IMR-90 (cell line): Measurements from ENCODE around the gene OR2A2. TPM values are rescaled to one million over a fixed set of nuclear protein-coding genes. Genes with fewer than 3 reads are reported as not detected.

Experiments used
- ATAC-seq: fragments of 200-7000 bp; cut with Tn5 transposase; 2 replicates; pipeline ENCODE4 v1.9.1; 2020; ENCODE audit warnings: low read depth, mild to moderate bottlenecking, moderate library complexity
- BruUV-seq: library from RNA; stranded (reverse); fragments of 400-500 nt; replicated peaks from 2 replicates; lab custom pipeline; 2021; lab: Mats Ljungman, UMichigan
- CTCF ChIA-PET: fragments of 300-600 bp; formaldehyde crosslinking; extraction: SDS; loops from one replicate; lab custom pipeline; 2021; ENCODE audit warnings: antibody characterized with exemption; lab: Yijun Ruan, JAX
- POLR2A ChIA-PET: fragments of 300-600 bp; sonication (Branson Sonifier 250); formaldehyde crosslinking; loops from one replicate; lab custom pipeline; 2022; ENCODE audit warnings: antibody characterized with exemption; ENCODE audit not compliant: unreplicated experiment; lab: Charles Lee
- DNase-seq: peaks from one replicate; pipeline ENCODE4 v3.0.0; 2013
- H2AFZ ChIP-seq: replicated peaks from 2 replicates; pipeline ENCODE3; 2013; ENCODE audit warnings: low read length, mild to moderate bottlenecking; ENCODE audit not compliant: poor library complexity
- H2AK5ac ChIP-seq: 2 replicates; pipeline ENCODE4 v1.6.1; 2013; ENCODE audit warnings: low read depth, low read length, inconsistent platforms
- H2AK9ac ChIP-seq: replicated peaks from 2 replicates; pipeline ENCODE3; 2013; ENCODE audit warnings: mild to moderate bottlenecking, low read depth, low read length, moderate library complexity; ENCODE audit not compliant: poor library complexity
- H2BK120ac ChIP-seq: 2 replicates; pipeline ENCODE4 v1.6.1; 2013; ENCODE audit warnings: low read depth, low read length, inconsistent platforms
- H2BK15ac ChIP-seq: 3 replicates; pipeline ENCODE4 v1.6.1; 2013; ENCODE audit warnings: low read depth, low read length, inconsistent platforms
- H2BK20ac ChIP-seq: 2 replicates; pipeline ENCODE4 v1.6.1; 2013; ENCODE audit warnings: low read depth, mild to moderate bottlenecking, inconsistent platforms, low read length, moderate library complexity
- H2BK5ac ChIP-seq: 2 replicates; pipeline ENCODE4 v1.6.1; 2013; ENCODE audit warnings: mild to moderate bottlenecking, low read depth, low read length, inconsistent platforms; ENCODE audit not compliant: poor library complexity, severe bottlenecking
- H3K14ac ChIP-seq: replicated peaks from 2 replicates; pipeline ENCODE4 v1.6.1; 2013; ENCODE audit warnings: low read depth, low read length, inconsistent platforms
- H3K18ac ChIP-seq: 2 replicates; pipeline ENCODE4 v1.6.1; 2013; ENCODE audit warnings: low read depth, low read length, control low read depth
- H3K23ac ChIP-seq: 2 replicates; pipeline ENCODE4 v1.6.1; 2013; ENCODE audit warnings: low read depth, low read length, inconsistent platforms
- H3K27ac ChIP-seq: 2 replicates; pipeline ENCODE4 v1.5.1; 2013; ENCODE audit warnings: mild to moderate bottlenecking, control low read depth, low read length; ENCODE audit not compliant: insufficient read depth
- H3K27me3 ChIP-seq: 2 replicates; pipeline ENCODE4 v1.6.1; 2013; ENCODE audit warnings: low read length; ENCODE audit not compliant: control insufficient read depth, insufficient read depth
- H3K36me3 ChIP-seq: 2 replicates; pipeline ENCODE4 v1.6.1; 2013; ENCODE audit warnings: low read length, mixed read lengths; ENCODE audit not compliant: control insufficient read depth, insufficient read depth
- H3K4ac ChIP-seq: 2 replicates; pipeline ENCODE4 v1.6.1; 2013; ENCODE audit warnings: low read depth, low read length, inconsistent platforms
- H3K4me1 ChIP-seq: 2 replicates; pipeline ENCODE4 v1.6.1; 2013; ENCODE audit warnings: low read length, mixed read lengths; ENCODE audit not compliant: control insufficient read depth, insufficient read depth
- H3K4me2 ChIP-seq: 2 replicates; pipeline ENCODE4 v1.6.1; 2013; ENCODE audit warnings: low read depth, mild to moderate bottlenecking, control low read depth, low read length, moderate library complexity
- H3K4me3 ChIP-seq: 2 replicates; pipeline ENCODE4 v1.5.1; 2013; ENCODE audit warnings: low read depth, mild to moderate bottlenecking, control low read depth, low read length, moderate library complexity; ENCODE audit not compliant: insufficient read depth
- H3K56ac ChIP-seq: 2 replicates; pipeline ENCODE4 v1.6.1; 2013; ENCODE audit warnings: low read length, inconsistent platforms; ENCODE audit not compliant: insufficient read depth; ENCODE audit errors: extremely low read depth
- H3K79me1 ChIP-seq, 2 experiments: 2 replicates each; pipeline ENCODE4 v1.6.1; 2013; ENCODE audit warnings: low read length in 2 of 2, inconsistent platforms in 1 of 2, low read depth in 1 of 2
- H3K9ac ChIP-seq: 2 replicates; pipeline ENCODE4 v1.6.1; 2013; ENCODE audit warnings: low read depth, low read length, control low read depth
- H3K9me1 ChIP-seq: 2 replicates; pipeline ENCODE4 v1.6.1; 2013; ENCODE audit warnings: low read length, inconsistent platforms; ENCODE audit not compliant: insufficient read depth
- H3K9me3 ChIP-seq: 2 replicates; pipeline ENCODE4 v1.6.1; 2013; ENCODE audit warnings: low read length; ENCODE audit not compliant: control insufficient read depth, insufficient read depth
- H4K20me1 ChIP-seq: 2 replicates; pipeline ENCODE4 v1.6.1; 2013; ENCODE audit warnings: low read length, inconsistent platforms; ENCODE audit not compliant: insufficient read depth
- H4K5ac ChIP-seq: 2 replicates; pipeline ENCODE4 v1.6.1; 2013; ENCODE audit warnings: mild to moderate bottlenecking, low read depth, low read length, control low read depth
- H4K8ac ChIP-seq, 2 experiments: 2 replicates each; pipeline ENCODE4 v1.6.1; 2013; ENCODE audit warnings: low read depth in 2 of 2, low read length in 2 of 2, control low read depth in 1 of 2, inconsistent platforms in 1 of 2
- H4K91ac ChIP-seq: 2 replicates; pipeline ENCODE4 v1.6.1; 2013; ENCODE audit warnings: low read depth, low read length, inconsistent platforms; ENCODE audit not compliant: insufficient read depth
- BHLHE40 ChIP-seq: fragments of 150-350 bp; IDR thresholded peaks from 2 replicates; pipeline ENCODE4 v1.6.1; 2016; ENCODE audit warnings: mild to moderate bottlenecking, low read depth, low read length
- CTCF ChIP-seq: conservative IDR thresholded peaks from 2 replicates; pipeline ENCODE4 v1.5.1; 2012; ENCODE audit warnings: mild to moderate bottlenecking, low read depth, low read length, improper control_type of control experiment
- MAZ ChIP-seq: IDR thresholded peaks from 2 replicates; pipeline ENCODE4 v1.6.1; 2012; ENCODE audit warnings: low read depth, mild to moderate bottlenecking, low read length, improper control_type of control experiment, moderate library complexity, borderline replicate concordance
- MXI1 ChIP-seq: IDR thresholded peaks from 2 replicates; pipeline ENCODE4 v1.6.1; 2012; ENCODE audit warnings: low read depth, mild to moderate bottlenecking, low read length, moderate library complexity, borderline replicate concordance
- POLR2A ChIP-seq: IDR thresholded peaks from 2 replicates; pipeline ENCODE4 v1.6.1; 2012; ENCODE audit warnings: mild to moderate bottlenecking, low read depth, low read length
- RAD21 ChIP-seq: IDR thresholded peaks from 2 replicates; pipeline ENCODE4 v1.6.1; 2012; ENCODE audit warnings: low read length, improper control_type of control experiment
- RFX5 ChIP-seq: IDR thresholded peaks from 2 replicates; pipeline ENCODE4 v1.8.0; 2012; ENCODE audit warnings: low read depth, mild to moderate bottlenecking, low read length, moderate library complexity
- WGBS, 2 experiments: methylation state at CpG; one replicate each; pipeline versions ENCODE4 v1.1.5 to v1.1.7; 2013; ENCODE audit warnings: missing lambda C conversion rate in 2 of 2; ENCODE audit not compliant: insufficient read length in 1 of 2; ENCODE audit errors: extremely low coverage in 2 of 2; 5-methylcytosine and 5-hydroxymethylcytosine counted together
- dilution Hi-C: fragments of 300-500 bp; cut with HindIII; formaldehyde crosslinking; loops from one replicate; pipeline ENCODE4 v1.14.3; 2018; ENCODE audit warnings: low sequenced_read_pairs; ENCODE audit not compliant: unreplicated experiment
- in situ Hi-C: fragments of 300-500 bp; cut with MboI; formaldehyde crosslinking; loops from 3 replicates; pipeline ENCODE4 v1.14.3; 2019; ENCODE audit warnings: low sequenced_read_pairs, inconsistent platforms, mixed read lengths
- intact Hi-C: fragments of 100-400 bp; cut with micrococcal nuclease; formaldehyde crosslinking; loops from 2 replicates; pipeline ENCODE4 v1.10.0; 2022
- polyA plus RNA-seq, 3 experiments: library from polyadenylated mRNA; depleted of rRNA; stranded (reverse); fragments of >200 nt; gene quantifications; 2 replicates each; pipeline ENCODE4 v1.2.3, GENCODE V29; 2012; ENCODE audit warnings: low replicate concordance in 1 of 3
- total RNA-seq: library from RNA; depleted of rRNA; stranded (reverse); fragments of >200 nt; gene quantifications from 2 replicates; pipeline ENCODE4 v1.2.3, GENCODE V29; 2012

Gene OR2A2
- total and polyA plus RNA-seq, 2 of the 4 experiments (the other 2 are of a cell fraction): not detected

GRCh38 chr7:144133307-144133706 is 23.9 kb downstream of the OR2A2 start:
- H3K9me1 ChIP-seq: no peaks in the 10 kb centered on the region
- H2BK15ac ChIP-seq: no peak overlapping the region
- no peaks in the 10 kb centered on the region for H4K20me1 ChIP-seq
- H3K4me3 ChIP-seq: no peak overlapping the region
- in situ Hi-C loops (no loop called here), dilution Hi-C loops (no loop called here), intact Hi-C loops (no loop called here)
- H4K5ac ChIP-seq: no peak overlapping the region
- H3K9ac ChIP-seq: no peak overlapping the region
- H3K4me1 ChIP-seq: no peaks in the 10 kb centered on the region
- H2BK5ac ChIP-seq: no peak overlapping the region
- H3K27ac ChIP-seq: no peak overlapping the region
- H3K23ac ChIP-seq: no peak overlapping the region
- H4K91ac ChIP-seq: no peak overlapping the region
- no TSS peak for BruUV-seq
- no peak overlapping the region for H2AK9ac ChIP-seq
- CTCF ChIA-PET: no interaction called here
- H3K27me3 ChIP-seq: no peaks in the 10 kb centered on the region
- TF ChIP-seq RFX5 (no peak), POLR2A (no peak), CTCF (no peak), RAD21 (no peak), MXI1 (no peak), MAZ (no peak), BHLHE40 (no peak)
- no peak overlapping the region for H2AFZ ChIP-seq
- H3K4ac ChIP-seq: no peak overlapping the region
- H3K56ac ChIP-seq: no peak overlapping the region
- ATAC-seq: no peak
- H2BK20ac ChIP-seq: no peak overlapping the region
- no peak overlapping the region for H2BK120ac ChIP-seq
- no peak overlapping the region for H3K14ac ChIP-seq
- H3K9me3 ChIP-seq: no peaks in the 10 kb centered on the region
- H3K79me1 ChIP-seq: no peaks in the 10 kb centered on the region
- no peaks in the 10 kb centered on the region for H3K36me3 ChIP-seq
- no peak for DNase-seq
- WGBS, 2 experiments: no CpG with 5 or more reads among the region's 6 CpGs
- H4K8ac ChIP-seq: no peak overlapping the region
- no peak overlapping the region for H3K18ac ChIP-seq
- no peak overlapping the region for H3K4me2 ChIP-seq
- H2AK5ac ChIP-seq: no peak overlapping the region
- POLR2A ChIA-PET: no interaction called here
